Calu3 (cell line): Measurements from ENCODE around the gene TCEA2. TPM values are rescaled to one million over a fixed set of nuclear protein-coding genes. Genes with fewer than 3 reads are reported as not detected.
A peak's percentile ranks its signal among the peaks of the same experiment; 100 is the strongest.
"Not testable (repeated sequence)": the region's sequence is repeated elsewhere in the genome, so short reads cannot be mapped to it uniquely, and the experiment has no call there.

ENCODE experiments used
- BruUV-seq: library from RNA; stranded (reverse); fragments of 400-500 nt; replicated peaks from 2 replicates; lab custom pipeline; 2021; lab: Mats Ljungman, UMichigan
- CTCF ChIA-PET: fragments of 300-600 bp; sonication (Branson Sonifier 250); formaldehyde crosslinking; loops from one replicate; lab custom pipeline; 2022; ENCODE audit warnings: antibody characterized with exemption; lab: Charles Lee
- DNase-seq: peaks from one replicate; pipeline ENCODE4 v3.0.0; 2022
- H3K27ac Mint-ChIP-seq: one replicate; pipeline ENCODE4 v1.8.0; 2022; ENCODE audit warnings: mixed read lengths; ENCODE audit not compliant: unreplicated experiment
- H3K27me3 Mint-ChIP-seq: one replicate; pipeline ENCODE4 v1.8.0; 2022; ENCODE audit warnings: mixed read lengths; ENCODE audit not compliant: unreplicated experiment
- H3K36me3 Mint-ChIP-seq: one replicate; pipeline ENCODE4 v1.8.0; 2022; ENCODE audit warnings: mild to moderate bottlenecking, moderate library complexity, mixed read lengths; ENCODE audit not compliant: insufficient read depth, unreplicated experiment
- H3K4me1 Mint-ChIP-seq: one replicate; pipeline ENCODE4 v1.8.0; 2022; ENCODE audit warnings: mild to moderate bottlenecking, low read depth, mixed read lengths; ENCODE audit not compliant: unreplicated experiment
- H3K4me3 Mint-ChIP-seq: one replicate; pipeline ENCODE4 v1.8.0; 2022; ENCODE audit warnings: mild to moderate bottlenecking, low read depth, moderate library complexity, mixed read lengths; ENCODE audit not compliant: unreplicated experiment
- H3K9me3 Mint-ChIP-seq: one replicate; pipeline ENCODE4 v1.8.0; 2022; ENCODE audit warnings: low read depth, mixed read lengths; ENCODE audit not compliant: unreplicated experiment
- CTCF ChIP-seq: fragments of 200-600 bp; IDR thresholded peaks from one replicate; pipeline ENCODE4 v1.8.0; 2022; ENCODE audit warnings: antibody characterized with exemption; ENCODE audit not compliant: unreplicated experiment
- intact Hi-C: fragments of 100-400 bp; cut with micrococcal nuclease; formaldehyde crosslinking; loops from one replicate; pipeline ENCODE4 v1.10.0; 2022; ENCODE audit not compliant: unreplicated experiment
- total RNA-seq: library from RNA; stranded (reverse); gene quantifications from 2 replicates; pipeline ENCODE4 v1.2.3, GENCODE V29; 2022

Gene TCEA2
- total RNA-seq, 1 experiment from 2014 or later: 39.9 TPM

- Mint-ChIP-seq H3K4me1 (peaks cover 8% of the 10 kb centered on the region), H3K4me3 (no peak overlapping the region), H3K36me3 (no peaks in the 10 kb centered on the region), H3K9me3 (no peaks in the 10 kb centered on the region), H3K27me3 (peaks cover 66% of the 10 kb centered on the region), H3K27ac (no peak overlapping the region)
- no peak for TF ChIP-seq CTCF
- no TSS peak for BruUV-seq
- CTCF ChIA-PET: interaction anchor here (0.8 to 2.1 kb wide), 2 partner anchors 39 to 78 kb away, joined by 3 to 8 read pairs; no protein-coding TSS in a partner anchor
- DNase-seq: peak; percentile 2
- intact Hi-C loops: no loop called here
Measured at GRCh38 chr20:64116541-64117431, 53.8 kb downstream of the TCEA2 start.

- H3K36me3 Mint-ChIP-seq, H3K27ac Mint-ChIP-seq, BruUV-seq, intact Hi-C loops, DNase-seq, H3K4me1 Mint-ChIP-seq, H3K4me3 Mint-ChIP-seq, H3K9me3 Mint-ChIP-seq: not testable (repeated sequence)
- CTCF ChIA-PET: interaction anchor here (0.6 to 0.8 kb wide), 2 partner anchors 39 to 139 kb away, joined by 3 read pairs; no protein-coding TSS in a partner anchor
- H3K27me3 Mint-ChIP-seq: peaks cover 66% of the 10 kb centered on the region
Measured at GRCh38 chr20:64117432-64117777, 54.4 kb downstream of the TCEA2 start.

- intact Hi-C loops: no loop called here
- CTCF ChIA-PET: interaction anchor here (1.7 to 3.2 kb wide), 3 partner anchors 36 to 581 kb away, joined by 6 to 33 read pairs (median 11); no protein-coding TSS in a partner anchor
Measured at GRCh38 chr20:64119301-64119680, 56.3 kb downstream of the TCEA2 start.

GRCh38 chr20:64119681-64120341 is 56.8 kb downstream of the TCEA2 start:
- H3K4me1 Mint-ChIP-seq: peaks cover 8% of the 10 kb centered on the region
- no peak overlapping the region for H3K27ac Mint-ChIP-seq
- DNase-seq: no peak
- intact Hi-C loops: loop anchor here (5.0 kb wide), 2 partner anchors 38 to 83 kb away; partner anchors contain the start of genes C20orf204, LKAAEAR1 and OPRL1
- H3K9me3 Mint-ChIP-seq: no peaks in the 10 kb centered on the region
- no peaks in the 10 kb centered on the region for H3K36me3 Mint-ChIP-seq
- peaks cover 66% of the 10 kb centered on the region for H3K27me3 Mint-ChIP-seq
- peak overlapping the region; percentile 1 for H3K4me3 Mint-ChIP-seq
- TF ChIP-seq CTCF: no peak
- CTCF ChIA-PET: interaction anchor here (0.6 to 3.2 kb wide), 11 partner anchors 17 to 591 kb away, joined by 3 to 33 read pairs (median 4); partner anchors contain the start of genes OPRL1 and RGS19
- no TSS peak for BruUV-seq

More at GRCh38 chr20:64119301-64119680, 56.3 kb downstream of the TCEA2 start:
- H3K4me3 Mint-ChIP-seq: no peak overlapping the region
- no peaks in the 10 kb centered on the region for H3K36me3 Mint-ChIP-seq
- no peak for TF ChIP-seq CTCF
- H3K27me3 Mint-ChIP-seq: peaks cover 66% of the 10 kb centered on the region
- BruUV-seq: no TSS peak
- no peak overlapping the region for H3K27ac Mint-ChIP-seq
- no peak for DNase-seq
- H3K9me3 Mint-ChIP-seq: no peaks in the 10 kb centered on the region
- peaks cover 8% of the 10 kb centered on the region for H3K4me1 Mint-ChIP-seq
